Fibroblast of pulmonary artery (primary cell): ENCODE data around the gene HDDC3.
"Not testable (repeated sequence)": the region's sequence is repeated elsewhere in the genome, so short reads cannot be mapped to it uniquely, and the experiment has no call there.

Experiments
- DNase-seq: peaks from one replicate; pipeline ENCODE4 v3.0.0-alpha.2; 2010; ENCODE audit warnings: low read depth
- H3K4me3 ChIP-seq: replicated peaks from 2 replicates; pipeline ENCODE4 v1.5.1; 2011; ENCODE audit warnings: low read depth, mild to moderate bottlenecking, control low read depth, low read length, moderate library complexity
- TF ChIP-seq, protein P1 (sequence below): IDR thresholded peaks from 2 replicates; pipeline ENCODE4 v1.5.1; 2011; ENCODE audit warnings: mild to moderate bottlenecking, control low read depth, low read length, inconsistent platforms; ENCODE audit errors: missing control alignments

HDDC3 gene

DNA sequence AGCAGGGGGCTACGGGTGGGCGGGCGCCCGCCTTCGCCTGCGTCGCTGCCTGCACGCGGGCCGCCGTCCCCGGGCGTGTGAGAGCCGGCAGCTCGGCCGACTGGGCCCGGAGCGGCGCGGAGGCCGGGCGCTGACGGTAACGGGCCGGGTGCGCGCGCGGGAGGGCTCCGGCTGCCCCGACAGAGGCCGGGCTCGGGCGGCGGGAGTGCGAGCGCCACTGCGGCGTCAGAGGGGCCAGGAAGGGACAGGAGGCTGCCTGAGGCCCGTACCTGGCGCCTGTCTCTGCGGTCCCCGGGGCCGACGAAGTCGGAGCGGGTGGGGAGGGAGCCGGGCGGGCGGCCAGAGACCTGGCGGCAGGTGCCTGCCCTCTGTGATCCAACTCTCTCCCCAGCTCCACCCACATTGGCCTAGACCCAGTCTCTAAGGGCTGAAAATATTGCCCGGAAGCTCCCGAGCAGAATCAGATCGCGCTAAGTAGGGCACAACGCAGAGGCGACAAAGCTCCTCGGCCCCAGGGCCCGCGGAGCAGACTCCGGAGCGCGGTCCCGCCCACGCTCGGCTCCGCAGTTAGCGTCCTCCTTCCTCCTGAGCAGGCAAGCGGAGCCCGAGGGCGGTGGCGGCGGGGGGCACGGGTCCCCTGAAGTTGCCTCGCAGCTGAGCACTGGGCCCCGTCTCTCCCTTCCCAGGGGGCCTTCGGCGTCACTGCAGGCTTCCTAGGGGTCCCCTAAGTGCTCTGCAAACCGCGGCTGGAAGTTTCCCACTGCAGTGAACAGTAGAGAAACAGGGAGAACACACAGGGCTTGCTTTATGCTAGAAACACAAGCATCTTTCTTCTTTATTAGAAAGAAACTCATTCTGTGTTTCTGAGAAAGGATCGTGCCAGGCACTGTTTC, 29.3 kb downstream of the HDDC3 start, which contains the start of gene MAN2A2:
MAN2A2 (plus strand) TSS at position 463 of the 893 bp plus-strand sequence. CDS start 906 bp downstream, outside the sequence.
- TF ChIP-seq, protein P1, sequence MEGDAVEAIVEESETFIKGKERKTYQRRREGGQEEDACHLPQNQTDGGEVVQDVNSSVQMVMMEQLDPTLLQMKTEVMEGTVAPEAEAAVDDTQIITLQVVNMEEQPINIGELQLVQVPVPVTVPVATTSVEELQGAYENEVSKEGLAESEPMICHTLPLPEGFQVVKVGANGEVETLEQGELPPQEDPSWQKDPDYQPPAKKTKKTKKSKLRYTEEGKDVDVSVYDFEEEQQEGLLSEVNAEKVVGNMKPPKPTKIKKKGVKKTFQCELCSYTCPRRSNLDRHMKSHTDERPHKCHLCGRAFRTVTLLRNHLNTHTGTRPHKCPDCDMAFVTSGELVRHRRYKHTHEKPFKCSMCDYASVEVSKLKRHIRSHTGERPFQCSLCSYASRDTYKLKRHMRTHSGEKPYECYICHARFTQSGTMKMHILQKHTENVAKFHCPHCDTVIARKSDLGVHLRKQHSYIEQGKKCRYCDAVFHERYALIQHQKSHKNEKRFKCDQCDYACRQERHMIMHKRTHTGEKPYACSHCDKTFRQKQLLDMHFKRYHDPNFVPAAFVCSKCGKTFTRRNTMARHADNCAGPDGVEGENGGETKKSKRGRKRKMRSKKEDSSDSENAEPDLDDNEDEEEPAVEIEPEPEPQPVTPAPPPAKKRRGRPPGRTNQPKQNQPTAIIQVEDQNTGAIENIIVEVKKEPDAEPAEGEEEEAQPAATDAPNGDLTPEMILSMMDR = no peak
- peak within 1 kb of the TSS; percentile 70 for H3K4me3 ChIP-seq
- peak; percentile 33 for DNase-seq

DNA sequence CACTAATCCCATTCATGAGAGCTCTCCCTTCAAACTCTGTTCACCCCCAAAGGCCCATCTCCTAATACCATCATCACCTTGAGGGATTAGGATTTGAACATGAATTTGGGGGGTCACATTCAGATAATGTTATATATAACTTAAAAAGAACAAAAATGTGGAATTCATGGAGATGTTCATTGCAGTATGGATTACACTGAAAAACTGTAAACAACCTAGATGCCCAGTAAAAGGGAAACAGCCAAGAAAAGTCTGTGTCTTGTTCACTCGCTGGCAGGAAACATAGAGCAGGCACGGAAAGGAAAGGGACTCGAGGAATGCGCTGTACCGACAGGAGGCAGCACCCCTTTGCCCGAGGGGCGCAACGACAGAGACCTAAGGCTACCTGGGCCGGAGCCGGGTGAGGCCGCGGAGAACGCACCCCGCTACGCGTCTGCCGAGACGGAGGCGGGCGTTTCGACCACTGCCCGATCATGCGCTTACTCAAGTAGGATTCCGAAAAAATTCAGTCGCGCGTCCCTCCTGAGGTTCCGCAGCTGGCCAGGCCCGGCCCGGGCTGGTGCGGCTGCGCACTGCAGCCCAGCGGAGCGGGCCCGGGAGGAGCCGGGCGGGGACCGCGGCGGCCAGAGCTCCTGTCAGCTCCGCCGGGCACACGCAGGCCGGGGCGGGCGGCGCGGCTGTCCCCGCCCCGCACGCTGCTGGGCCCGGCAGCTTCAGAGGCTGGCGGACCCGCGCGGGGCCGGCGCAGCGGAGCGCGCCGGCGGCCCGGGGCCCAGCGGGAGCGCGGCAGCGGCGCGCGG, 30.1 kb downstream of the HDDC3 start:
- peak; percentile 82 for DNase-seq
- H3K4me3 ChIP-seq = peak overlapping the region; percentile 70
- TF ChIP-seq, protein P1 = peak; percentile 76

DNA sequence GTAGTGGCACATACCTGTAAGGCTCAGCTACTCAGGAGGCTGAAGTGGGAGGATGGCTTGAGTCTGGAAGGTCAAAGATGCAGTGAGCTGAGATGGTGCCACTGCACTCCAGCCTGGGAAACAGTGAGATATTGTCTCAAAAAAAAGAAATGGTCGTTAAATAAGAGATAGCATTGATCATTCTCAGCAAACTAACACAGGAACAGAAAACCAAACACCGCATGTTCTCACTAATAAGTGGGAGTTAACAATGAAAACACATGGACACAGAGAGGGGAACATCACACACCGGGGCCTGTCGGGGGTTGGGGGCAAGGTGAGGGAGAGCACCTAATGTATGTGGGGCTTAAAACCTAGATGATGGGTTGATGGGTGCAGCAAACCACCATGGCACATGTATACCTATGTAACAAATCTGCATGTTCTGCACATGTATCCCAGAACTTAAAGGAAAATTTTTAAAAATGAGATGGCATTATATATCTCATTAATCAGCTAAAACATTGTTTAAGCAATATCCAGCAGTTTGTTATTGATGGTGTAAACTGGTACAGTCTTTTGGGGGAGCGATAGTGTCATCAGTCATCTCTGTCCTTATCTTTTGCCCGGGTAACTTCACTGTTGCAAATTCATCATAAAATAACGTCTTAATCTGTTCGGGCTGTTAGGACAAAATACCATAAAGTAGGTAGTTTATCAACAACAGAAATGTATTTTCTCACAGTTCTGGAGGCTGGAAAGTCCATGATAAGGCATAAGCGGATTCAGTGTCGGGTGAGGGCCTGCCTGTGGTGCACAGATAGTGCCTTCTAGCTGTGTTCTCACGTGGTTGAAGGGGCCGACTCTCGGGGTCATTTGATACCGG, 30.9 kb downstream of the HDDC3 start:
- DNase-seq = no peak
- TF ChIP-seq, protein P1 = no peak
- peak overlapping the region; percentile 70 for H3K4me3 ChIP-seq

DNA sequence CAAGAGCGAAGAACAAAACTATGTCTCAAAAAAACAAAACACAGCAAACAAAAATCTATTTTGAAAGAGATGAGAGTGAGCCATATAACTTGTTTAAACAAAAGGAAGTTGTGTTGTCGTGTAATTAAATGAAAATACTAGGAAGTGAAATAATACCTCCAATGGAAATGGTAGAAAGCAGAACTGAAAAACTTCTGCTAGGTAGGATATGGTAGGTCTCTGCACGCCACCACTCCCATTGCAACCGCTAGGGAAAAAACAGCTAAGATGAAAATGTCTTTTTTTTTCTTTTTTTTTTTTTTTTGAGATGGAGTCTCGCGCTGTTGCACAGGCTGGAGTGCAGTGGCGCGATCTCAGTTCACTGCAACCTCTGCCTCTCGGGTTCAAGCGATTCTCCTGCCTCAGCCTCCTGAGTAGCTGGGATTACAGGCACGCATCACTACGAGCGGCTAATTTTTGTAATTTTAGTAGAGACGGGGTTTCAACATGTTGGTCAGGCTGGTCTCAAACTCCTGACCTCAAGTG, 35.2 kb downstream of the HDDC3 start:
- H3K4me3 ChIP-seq, DNase-seq: not testable (repeated sequence)

DNA sequence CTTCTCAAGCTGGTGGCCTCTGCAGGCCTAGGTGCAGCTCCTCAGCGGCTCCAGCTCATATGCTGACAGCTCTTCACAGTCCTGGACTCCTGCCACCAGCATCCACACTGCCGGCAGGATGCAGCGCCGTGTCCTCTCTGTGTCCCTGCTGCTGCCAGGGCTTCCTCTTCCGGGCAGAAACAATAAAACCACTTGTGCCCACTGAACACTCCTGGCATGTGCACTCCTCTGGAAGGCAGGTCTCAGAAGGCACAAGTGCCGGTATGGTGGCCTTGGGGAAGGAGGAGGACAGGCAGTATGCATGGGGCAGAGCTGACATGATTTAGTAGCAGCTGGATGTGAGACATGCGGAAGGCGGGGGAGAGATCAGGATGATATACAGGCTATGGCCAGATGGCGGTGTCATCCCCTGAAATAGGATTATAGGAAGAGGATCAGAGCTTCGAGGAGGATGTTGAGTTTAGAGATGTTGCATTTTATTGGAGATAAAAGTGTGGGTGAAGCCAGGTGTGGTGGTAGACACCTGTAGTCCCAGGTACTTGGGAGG, 36.7 kb downstream of the HDDC3 start:
- TF ChIP-seq, protein P1 = no peak
- no peak overlapping the region for H3K4me3 ChIP-seq
- peak; percentile 12 for DNase-seq

DNA sequence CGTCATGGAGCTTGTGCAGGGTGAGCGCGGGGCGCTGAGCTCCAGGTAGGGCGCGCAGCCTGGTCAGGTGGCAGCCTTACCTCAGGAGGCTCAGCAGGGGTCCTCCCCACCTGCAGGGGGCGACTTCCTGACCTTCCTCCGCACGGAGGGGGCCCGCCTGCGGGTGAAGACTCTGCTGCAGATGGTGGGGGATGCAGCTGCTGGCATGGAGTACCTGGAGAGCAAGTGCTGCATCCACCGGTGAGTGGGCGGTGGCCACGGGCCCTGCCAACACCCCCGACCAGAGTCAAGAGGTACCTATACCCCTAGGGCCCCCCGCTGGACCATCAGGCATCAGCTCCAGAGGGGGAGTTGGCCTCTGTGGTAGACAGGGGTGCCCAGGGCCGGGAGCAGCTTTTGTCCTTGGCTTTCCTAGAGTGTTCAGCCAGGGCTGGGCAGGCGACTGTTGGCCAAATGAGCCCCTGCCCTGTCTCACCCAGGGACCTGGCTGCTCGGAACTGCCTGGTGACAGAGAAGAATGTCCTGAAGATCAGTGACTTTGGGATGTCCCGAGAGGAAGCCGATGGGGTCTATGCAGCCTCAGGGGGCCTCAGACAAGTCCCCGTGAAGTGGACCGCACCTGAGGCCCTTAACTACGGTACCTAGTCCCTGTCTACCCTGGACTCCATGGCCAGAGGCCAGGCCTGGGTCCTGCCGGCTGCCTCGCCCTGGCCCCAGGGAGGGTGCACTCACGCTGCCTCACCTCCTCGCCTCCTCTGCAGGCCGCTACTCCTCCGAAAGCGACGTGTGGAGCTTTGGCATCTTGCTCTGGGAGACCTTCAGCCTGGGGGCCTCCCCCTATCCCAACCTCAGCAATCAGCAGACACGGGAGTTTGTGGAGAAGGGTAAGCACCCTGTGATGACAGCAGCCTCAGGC, 38.9 kb downstream of the HDDC3 start:
- TF ChIP-seq, protein P1 = no peak
- no peak overlapping the region for H3K4me3 ChIP-seq
- DNase-seq = no peak
